ENCODE measurements around the gene ITGA4. TPM values are rescaled to one million over a fixed set of nuclear protein-coding genes. Genes with fewer than 3 reads are reported as not detected.

ITGA4 gene
- total RNA-seq, 1 donor from 2014 or later, result 106 TPM

DNA sequence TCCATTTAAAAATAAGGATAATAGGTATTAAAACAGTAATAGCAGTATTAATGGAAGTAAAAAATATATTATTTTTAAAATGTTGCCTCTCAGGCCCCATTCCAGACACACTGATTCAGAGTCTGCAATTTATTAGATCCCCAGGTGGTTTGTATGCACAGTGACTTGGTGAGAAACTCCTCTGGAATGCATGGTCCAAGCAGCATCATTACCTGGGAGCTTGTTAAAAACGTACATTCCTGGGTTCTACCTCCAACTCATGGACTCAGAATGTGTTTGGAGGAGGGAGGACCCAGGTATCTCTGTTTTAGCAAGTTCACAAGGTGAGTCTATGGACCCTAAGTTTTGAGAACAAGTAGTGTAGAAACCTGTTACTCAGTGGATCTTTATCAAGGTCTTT, 95.6 kb downstream of the ITGA4 start:
- no peak overlapping the region for H3K27ac Mint-ChIP-seq
- no peaks in the 10 kb centered on the region for H3K4me1 Mint-ChIP-seq
- no peaks in the 10 kb centered on the region for H3K9me3 Mint-ChIP-seq
- no peak for DNase-seq
- no peak overlapping the region for H3K4me3 Mint-ChIP-seq
- peaks cover 26% of the 10 kb centered on the region for H3K36me3 Mint-ChIP-seq (ENCODE audit: low read depth)
- H3K27me3 Mint-ChIP-seq, result no peaks in the 10 kb centered on the region
- intact Hi-C loops (cut with micrococcal nuclease), result no loop called here

DNA sequence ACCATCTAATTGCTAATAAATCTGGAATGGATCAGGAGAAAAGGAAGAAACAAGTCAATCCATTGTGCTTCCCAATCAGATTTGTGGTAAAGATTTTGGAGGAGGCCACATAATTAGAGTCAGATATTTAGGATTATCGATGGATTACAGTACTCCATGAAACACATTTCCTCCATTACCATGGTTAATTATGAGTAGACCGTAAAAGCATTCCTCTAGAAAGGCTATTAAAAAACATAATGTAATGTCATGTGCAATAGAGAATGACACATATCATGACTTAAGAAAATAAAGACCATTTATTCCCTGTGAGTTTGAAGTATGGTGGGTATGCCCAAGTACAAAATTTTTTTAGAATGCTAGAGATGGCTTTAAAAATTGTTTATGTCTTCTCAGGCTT, 96.1 kb downstream of the ITGA4 start:
- Mint-ChIP-seq H3K4me1 (no peaks in the 10 kb centered on the region), H3K36me3 (ENCODE audit: low read depth) (peaks cover 25% of the 10 kb centered on the region), H3K27ac (no peak overlapping the region), H3K27me3 (no peaks in the 10 kb centered on the region), H3K4me3 (no peak overlapping the region), H3K9me3 (no peaks in the 10 kb centered on the region)
- no peak for DNase-seq
- intact Hi-C loops (cut with micrococcal nuclease), result no loop called here

DNA sequence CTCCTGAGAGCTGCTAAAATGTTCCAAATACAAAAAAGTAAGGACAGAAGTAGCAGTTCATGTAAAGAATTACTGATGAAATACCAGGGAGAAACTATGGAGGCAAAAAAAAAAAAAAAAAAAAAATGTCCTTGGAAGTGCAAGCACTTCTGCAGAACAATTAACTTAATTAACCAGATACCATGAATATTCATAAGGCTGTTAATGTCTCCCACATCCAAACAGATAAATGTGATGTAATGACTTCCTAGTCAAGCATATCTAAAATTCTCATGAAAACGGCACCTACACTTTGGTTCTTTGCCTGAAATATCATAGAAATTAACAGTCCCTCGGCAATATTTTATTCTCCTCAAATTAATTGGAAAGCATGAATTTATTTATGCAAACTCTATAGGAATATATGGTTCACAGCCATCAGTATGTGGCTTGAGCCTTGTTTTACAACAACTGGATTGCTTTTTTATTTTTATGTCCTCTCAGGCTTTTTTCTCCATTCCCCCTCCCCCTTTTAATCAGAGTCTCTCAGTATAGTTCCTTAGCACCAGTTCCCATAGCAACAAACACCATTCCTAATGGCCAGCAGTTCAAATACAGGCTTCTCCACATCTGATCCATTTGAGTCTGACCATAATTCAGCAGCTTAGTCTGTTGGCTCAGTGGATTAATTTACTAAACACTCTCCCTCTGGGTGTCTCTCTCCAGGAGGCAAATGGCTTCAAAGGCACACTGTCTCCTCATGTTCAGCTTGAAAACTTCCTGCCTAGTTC, 97.1 kb downstream of the ITGA4 start:
- Mint-ChIP-seq H3K4me3 (no peak overlapping the region), H3K27me3 (no peaks in the 10 kb centered on the region), H3K9me3 (no peaks in the 10 kb centered on the region), H3K27ac (no peak overlapping the region), H3K4me1 (no peaks in the 10 kb centered on the region), H3K36me3 (ENCODE audit: low read depth) (peaks cover 31% of the 10 kb centered on the region)
- intact Hi-C loops (cut with micrococcal nuclease), result no loop called here
- no peak for DNase-seq

DNA sequence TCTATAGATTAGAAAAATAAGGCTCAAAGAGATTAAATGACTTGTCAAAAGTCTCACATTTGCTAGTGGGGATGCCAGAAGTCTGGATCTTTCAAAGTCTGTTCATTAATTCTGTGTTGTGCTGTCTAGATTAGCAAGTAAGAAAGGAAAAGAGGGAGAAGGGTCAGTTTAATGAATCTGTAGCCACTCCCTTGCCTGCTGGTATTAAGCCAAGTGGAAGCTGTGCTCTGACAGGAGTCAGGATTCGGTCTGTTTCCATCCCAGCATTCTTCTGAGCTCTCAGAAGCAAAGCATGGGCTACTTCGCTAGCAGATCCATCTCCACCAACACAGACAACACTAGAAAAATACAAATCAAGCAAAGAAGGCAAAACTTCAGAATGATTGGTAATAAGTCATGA, 101.2 kb downstream of the ITGA4 start:
- Mint-ChIP-seq H3K27me3 (no peaks in the 10 kb centered on the region), H3K9me3 (no peaks in the 10 kb centered on the region), H3K27ac (no peak overlapping the region), H3K4me1 (no peaks in the 10 kb centered on the region), H3K4me3 (no peak overlapping the region), H3K36me3 (ENCODE audit: low read depth) (peaks cover 20% of the 10 kb centered on the region)
- intact Hi-C loops (cut with micrococcal nuclease), result no loop called here
- no peak for DNase-seq

DNA sequence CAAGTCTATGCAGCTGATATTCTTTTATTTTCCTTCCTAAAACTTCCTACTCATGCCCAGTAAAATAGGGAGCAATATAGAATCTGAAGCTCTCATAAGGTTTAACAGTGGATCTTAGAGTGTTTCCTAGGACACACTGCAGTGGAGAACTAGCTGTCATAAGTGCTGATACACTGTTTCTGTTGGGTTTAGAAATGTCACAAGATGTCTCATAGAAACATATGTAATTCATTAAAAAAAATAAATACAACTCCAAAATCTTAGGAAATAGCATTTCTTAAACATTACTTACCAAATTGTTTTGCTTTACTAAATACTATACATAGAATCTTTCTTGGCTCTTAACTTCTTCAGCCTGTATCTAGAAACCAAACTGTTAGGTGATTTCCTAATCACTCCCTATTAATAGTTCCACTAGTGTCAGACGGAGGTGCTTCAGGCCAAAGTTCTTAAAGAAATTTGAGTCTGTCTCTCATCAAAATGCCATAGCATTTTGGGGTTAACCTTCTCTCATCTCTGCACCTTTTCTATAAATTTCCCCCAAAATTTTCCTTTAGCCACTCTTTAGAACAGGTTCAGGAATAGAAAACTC, 106.0 kb downstream of the ITGA4 start:
- no peak overlapping the region for H3K27ac Mint-ChIP-seq
- H3K4me1 Mint-ChIP-seq, result peaks cover 4% of the 10 kb centered on the region
- no peak overlapping the region for H3K4me3 Mint-ChIP-seq
- intact Hi-C loops (cut with micrococcal nuclease), result no loop called here
- no peaks in the 10 kb centered on the region for H3K27me3 Mint-ChIP-seq
- H3K36me3 Mint-ChIP-seq (ENCODE audit: low read depth), result peaks cover 6% of the 10 kb centered on the region
- DNase-seq, result no peak
- no peaks in the 10 kb centered on the region for H3K9me3 Mint-ChIP-seq

DNA sequence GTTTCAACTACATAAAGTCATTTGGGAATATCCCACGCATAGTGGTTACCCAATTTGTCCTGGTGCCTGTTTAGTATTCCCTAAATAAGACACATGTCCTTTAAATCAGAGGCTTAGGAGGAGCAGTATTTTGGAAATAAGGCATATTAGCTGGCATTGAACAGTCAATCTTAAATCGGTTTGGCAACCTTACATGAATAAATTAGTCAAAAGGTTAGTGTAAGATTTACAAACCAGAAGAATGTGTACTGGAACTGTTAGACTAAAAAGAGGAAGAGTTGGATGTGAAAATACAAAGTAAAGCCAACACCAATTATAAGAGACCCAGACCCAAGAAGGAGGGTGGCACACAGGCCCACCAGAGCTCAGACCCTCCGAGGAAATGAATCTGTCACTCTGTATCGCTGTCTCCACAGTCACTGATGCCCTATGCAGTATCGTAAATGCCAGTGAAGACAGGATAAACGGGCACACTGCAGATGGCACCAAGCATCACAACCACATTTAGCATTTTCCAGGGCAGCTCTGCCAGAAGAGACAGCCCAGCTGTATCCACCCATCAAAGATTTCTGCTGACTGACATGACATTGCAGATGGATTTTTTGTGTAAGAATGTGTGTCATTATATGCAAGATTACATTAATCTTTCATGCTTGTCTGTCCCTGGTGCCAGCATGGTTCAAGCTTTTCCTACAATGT, 109.3 kb downstream of the ITGA4 start:
- intact Hi-C loops (cut with micrococcal nuclease), result no loop called here

DNA sequence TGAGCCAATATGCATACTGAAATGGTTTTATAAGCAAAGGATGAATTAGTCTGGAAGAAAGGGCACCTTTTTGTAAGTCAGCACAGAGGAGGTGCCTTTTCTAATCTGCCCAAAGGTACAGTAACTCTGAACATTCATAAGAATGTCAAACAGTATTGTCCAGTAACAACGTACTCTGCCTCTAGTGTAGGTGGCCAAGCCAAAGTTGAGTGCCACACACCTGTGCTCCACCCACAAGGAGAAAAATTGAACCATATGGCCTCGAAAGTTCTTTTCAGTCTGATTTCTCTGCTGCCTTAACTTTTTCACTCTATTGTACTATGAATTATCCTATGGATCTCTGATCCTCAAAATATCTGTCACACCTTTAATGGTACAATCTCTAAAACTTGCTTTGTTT, 112.9 kb downstream of the ITGA4 start:
- no peak overlapping the region for H3K27ac Mint-ChIP-seq
- DNase-seq, result no peak
- intact Hi-C loops (cut with micrococcal nuclease), result no loop called here
- H3K9me3 Mint-ChIP-seq, result no peaks in the 10 kb centered on the region
- peaks cover 15% of the 10 kb centered on the region for H3K27me3 Mint-ChIP-seq
- peaks cover 4% of the 10 kb centered on the region for H3K4me1 Mint-ChIP-seq
- no peak overlapping the region for H3K4me3 Mint-ChIP-seq
- H3K36me3 Mint-ChIP-seq (ENCODE audit: low read depth), result no peaks in the 10 kb centered on the region

More for the DNA sequence above, 109.3 kb downstream of the ITGA4 start:
- H3K4me3 Mint-ChIP-seq, result no peak overlapping the region
- no peaks in the 10 kb centered on the region for H3K36me3 Mint-ChIP-seq (ENCODE audit: low read depth)
- H3K27ac Mint-ChIP-seq, result no peak overlapping the region
- DNase-seq, result no peak
- no peaks in the 10 kb centered on the region for H3K9me3 Mint-ChIP-seq
- H3K4me1 Mint-ChIP-seq, result peaks cover 4% of the 10 kb centered on the region
- no peaks in the 10 kb centered on the region for H3K27me3 Mint-ChIP-seq

DNA sequence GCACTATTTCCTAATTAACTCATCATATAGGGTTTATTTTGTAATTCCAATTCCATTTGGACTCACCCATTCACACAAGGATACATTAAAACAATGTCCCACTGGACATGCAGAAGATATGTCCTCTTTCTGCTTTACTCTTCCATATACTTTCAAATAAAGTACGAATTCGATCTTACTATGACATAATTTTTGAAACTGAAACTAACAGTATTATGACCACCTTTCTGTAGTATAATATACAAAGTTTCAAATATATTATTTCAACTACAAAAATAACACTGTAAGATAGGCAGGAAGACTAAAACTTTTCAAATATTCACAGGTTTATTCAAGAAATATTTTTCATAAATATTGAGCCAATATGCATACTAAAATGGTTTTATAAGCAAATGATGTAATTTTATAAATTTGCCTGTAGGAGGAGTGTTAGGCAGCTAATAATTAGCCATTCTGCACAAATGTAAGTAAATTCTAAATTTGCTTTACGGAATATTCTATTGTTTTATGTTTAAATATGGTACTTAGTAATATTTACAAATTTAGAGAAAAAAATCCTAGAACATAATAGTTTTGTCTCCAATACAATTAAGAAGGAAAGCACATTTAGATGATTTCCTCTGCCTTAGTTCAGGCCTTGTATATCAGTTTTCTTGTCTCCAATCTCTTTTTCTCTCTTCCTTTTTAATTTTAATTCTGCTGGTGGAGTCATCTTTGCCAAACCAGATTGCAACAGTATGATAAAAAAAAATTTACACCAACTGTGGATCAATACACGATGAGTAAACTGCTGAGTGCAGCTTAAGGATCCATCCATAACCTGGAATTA, 113.9 kb downstream of the ITGA4 start:
- H3K27me3 Mint-ChIP-seq, result peaks cover 15% of the 10 kb centered on the region
- intact Hi-C loops (cut with micrococcal nuclease), result no loop called here
- H3K4me3 Mint-ChIP-seq, result no peak overlapping the region
- no peaks in the 10 kb centered on the region for H3K9me3 Mint-ChIP-seq
- H3K27ac Mint-ChIP-seq, result no peak overlapping the region
- peaks cover 4% of the 10 kb centered on the region for H3K4me1 Mint-ChIP-seq
- no peak for DNase-seq
- H3K36me3 Mint-ChIP-seq (ENCODE audit: low read depth), result no peaks in the 10 kb centered on the region

DNA sequence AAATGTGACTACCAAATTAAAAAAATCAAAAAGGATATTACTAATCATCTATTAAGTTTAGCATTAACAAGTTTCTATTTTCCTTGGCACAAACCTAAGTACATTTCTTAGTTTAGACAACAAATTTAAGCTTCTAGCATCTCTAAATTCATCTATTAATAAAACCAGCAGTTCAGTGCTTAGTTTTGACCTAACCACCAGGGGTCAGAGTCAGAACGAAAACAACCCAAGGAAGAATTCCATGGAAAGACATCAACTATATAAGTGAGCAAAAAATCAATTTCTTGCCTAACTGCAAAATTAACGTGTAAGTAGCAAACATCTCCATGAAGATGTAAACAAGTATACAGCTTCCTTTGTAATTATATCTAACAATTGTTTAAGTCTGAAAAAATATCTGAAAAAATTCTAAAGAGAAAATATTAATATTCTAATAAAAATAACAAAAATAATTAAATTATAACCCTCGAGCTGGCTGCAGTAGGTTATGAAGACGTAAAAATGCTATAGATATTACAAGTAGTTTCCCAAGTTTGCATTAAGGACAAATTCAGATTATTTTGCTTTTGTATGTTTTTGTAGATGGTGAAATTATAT, 116.1 kb downstream of the ITGA4 start:
- no peaks in the 10 kb centered on the region for H3K9me3 Mint-ChIP-seq
- no peaks in the 10 kb centered on the region for H3K36me3 Mint-ChIP-seq (ENCODE audit: low read depth)
- no peak overlapping the region for H3K27ac Mint-ChIP-seq
- no peak overlapping the region for H3K4me3 Mint-ChIP-seq
- DNase-seq, result no peak
- H3K27me3 Mint-ChIP-seq, result peaks cover 15% of the 10 kb centered on the region
- H3K4me1 Mint-ChIP-seq, result no peaks in the 10 kb centered on the region
- intact Hi-C loops (cut with micrococcal nuclease), result loop anchor here (2.0 kb wide), 1 partner anchor 142 kb away; no protein-coding TSS in a partner anchor

DNA sequence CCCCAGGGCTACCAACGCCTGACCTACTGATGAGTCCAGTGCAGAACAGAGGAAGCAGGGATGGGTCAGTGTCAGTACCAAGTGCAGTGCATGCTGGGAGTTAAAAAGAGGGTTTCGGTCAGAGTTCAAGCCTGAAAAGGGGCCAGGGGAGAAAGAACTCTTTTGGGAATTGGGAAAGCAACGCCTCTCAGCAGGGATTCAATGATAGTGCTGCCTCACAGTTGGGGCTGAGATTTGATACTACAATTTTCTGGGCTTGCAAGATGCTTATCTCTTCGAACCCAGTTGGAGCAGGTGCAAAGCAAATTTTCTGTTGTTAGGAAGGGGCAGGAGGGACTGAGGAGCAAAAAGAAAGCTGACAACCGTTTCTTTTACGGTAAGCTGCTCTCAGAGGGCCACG, 117.1 kb downstream of the ITGA4 start:
- no peaks in the 10 kb centered on the region for H3K9me3 Mint-ChIP-seq
- no peaks in the 10 kb centered on the region for H3K4me1 Mint-ChIP-seq
- no peak overlapping the region for H3K27ac Mint-ChIP-seq
- H3K27me3 Mint-ChIP-seq, result peaks cover 15% of the 10 kb centered on the region
- intact Hi-C loops (cut with micrococcal nuclease), result no loop called here
- no peak for DNase-seq
- H3K4me3 Mint-ChIP-seq, result no peak overlapping the region
- no peaks in the 10 kb centered on the region for H3K36me3 Mint-ChIP-seq (ENCODE audit: low read depth)

DNA sequence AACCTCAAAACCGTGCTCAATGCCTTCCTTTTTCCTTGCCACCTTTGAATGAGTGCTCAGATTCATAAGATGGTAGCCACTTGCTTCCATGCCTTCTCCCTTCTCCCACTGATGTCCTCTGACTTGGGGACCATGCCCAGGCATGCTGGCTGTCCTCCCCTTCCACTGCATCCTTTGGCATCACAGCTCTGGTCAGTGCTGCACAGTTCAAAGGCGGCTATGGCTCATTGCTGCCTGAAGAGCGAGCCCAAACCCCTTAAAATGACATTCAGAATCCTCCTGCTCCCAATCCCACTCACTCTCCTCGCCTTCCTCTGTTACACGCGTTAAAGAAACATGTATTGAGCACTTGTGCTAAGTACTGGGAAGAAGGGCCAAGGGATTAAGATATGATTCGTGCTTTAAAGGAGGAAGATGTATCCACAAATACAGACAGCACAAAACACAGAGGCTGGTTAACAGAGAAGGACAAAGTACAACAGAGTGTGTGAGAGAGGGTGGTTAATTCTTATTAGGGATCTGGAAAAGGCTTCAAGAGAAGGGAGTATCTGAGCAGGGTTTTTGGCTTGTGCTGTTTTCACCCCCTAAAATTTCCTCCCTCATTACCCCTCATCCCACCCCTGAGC, 118.0 kb downstream of the ITGA4 start:
- H3K9me3 Mint-ChIP-seq, result no peaks in the 10 kb centered on the region
- H3K4me1 Mint-ChIP-seq, result no peaks in the 10 kb centered on the region
- intact Hi-C loops (cut with micrococcal nuclease), result no loop called here
- DNase-seq, result no peak
- H3K36me3 Mint-ChIP-seq (ENCODE audit: low read depth), result no peaks in the 10 kb centered on the region
- H3K27me3 Mint-ChIP-seq, result peaks cover 15% of the 10 kb centered on the region
- no peak overlapping the region for H3K4me3 Mint-ChIP-seq
- H3K27ac Mint-ChIP-seq, result no peak overlapping the region

DNA sequence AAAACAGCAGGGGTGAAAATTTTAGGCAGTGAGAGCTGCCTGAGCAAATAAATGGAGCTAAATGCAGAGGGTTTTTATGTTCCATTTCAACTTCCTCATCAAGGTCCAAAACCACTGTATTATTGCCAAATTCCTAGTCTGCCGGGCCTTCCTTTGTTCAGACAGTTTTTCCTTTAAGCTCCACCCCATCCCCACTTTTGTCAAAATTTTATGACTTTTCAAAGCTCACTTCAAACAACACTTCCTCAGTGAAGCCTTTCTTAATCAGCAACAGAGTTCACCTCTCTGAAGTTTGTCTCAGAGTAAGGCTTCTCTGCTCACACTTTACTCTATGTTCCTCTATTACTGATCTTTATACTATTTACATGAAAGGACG, 118.5 kb downstream of the ITGA4 start:
- no peak for DNase-seq

DNA sequence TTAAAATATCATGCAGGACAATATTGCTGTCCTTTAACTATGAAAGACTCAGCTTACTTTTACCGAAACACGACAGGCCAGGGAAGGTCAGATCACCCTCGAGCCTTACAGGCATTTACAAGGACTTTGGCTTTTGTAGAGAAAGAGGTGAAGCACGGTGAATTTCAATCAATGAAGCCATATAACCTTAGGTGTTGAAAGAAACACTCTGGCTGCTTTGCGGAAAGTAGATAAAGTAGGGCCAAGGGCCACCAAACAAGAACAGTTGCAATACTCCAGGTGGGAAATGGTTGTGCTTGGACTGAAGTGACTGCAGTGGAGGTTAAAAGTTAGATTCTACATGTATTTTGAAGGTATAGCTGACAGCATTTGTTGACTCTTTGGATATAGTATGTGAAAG, 119.2 kb downstream of the ITGA4 start:
- Mint-ChIP-seq H3K4me1 (peaks cover 2% of the 10 kb centered on the region), H3K4me3 (no peak overlapping the region), H3K27me3 (peaks cover 18% of the 10 kb centered on the region), H3K27ac (no peak overlapping the region), H3K36me3 (ENCODE audit: low read depth) (no peaks in the 10 kb centered on the region), H3K9me3 (no peaks in the 10 kb centered on the region)
- intact Hi-C loops (cut with micrococcal nuclease), result no loop called here
- DNase-seq, result no peak

More for the DNA sequence above, 118.5 kb downstream of the ITGA4 start:
- Mint-ChIP-seq H3K9me3 (no peaks in the 10 kb centered on the region), H3K4me3 (no peak overlapping the region), H3K4me1 (no peaks in the 10 kb centered on the region), H3K36me3 (ENCODE audit: low read depth) (no peaks in the 10 kb centered on the region), H3K27ac (no peak overlapping the region), H3K27me3 (peaks cover 15% of the 10 kb centered on the region)
- intact Hi-C loops (cut with micrococcal nuclease), result no loop called here

Data from activated CD4-positive, alpha-beta T cell treated with anti-CD3 and anti-CD28 coated beads, Interleukin-2, amount 10 ng/mL, durations not matched to agents 24 days and 14 days (primary cell).